ENCODE data around the gene SIK2. TPM values are rescaled to one million over a fixed set of nuclear protein-coding genes. Genes with fewer than 3 reads are reported as not detected.
"Not testable (repeated sequence)": the region's sequence is repeated elsewhere in the genome, so short reads cannot be mapped to it uniquely, and the experiment has no call there.

SIK2 gene
- total RNA-seq, 1 donor from 2014 or later = 9.9 TPM

GRCh38 chr11:111658493-111658892 is 56.2 kb downstream of the SIK2 start:
- H3K36me3 Mint-ChIP-seq (ENCODE audit: low read depth); H3K4me3 Mint-ChIP-seq (ENCODE audit: low read depth); intact Hi-C loops (cut with micrococcal nuclease); H3K4me1 Mint-ChIP-seq (ENCODE audit: low read depth); DNase-seq (ENCODE audit: low spot score); H3K27me3 Mint-ChIP-seq (ENCODE audit: low read depth); H3K27ac Mint-ChIP-seq; H3K9me3 Mint-ChIP-seq: not testable (repeated sequence)

- intact Hi-C loops (cut with micrococcal nuclease) = no loop called here
- Mint-ChIP-seq H3K4me3 (ENCODE audit: low read depth) (no peak overlapping the region), H3K27me3 (ENCODE audit: low read depth) (no peaks in the 10 kb centered on the region), H3K4me1 (ENCODE audit: low read depth) (no peaks in the 10 kb centered on the region), H3K27ac (no peak overlapping the region), H3K9me3 (no peaks in the 10 kb centered on the region), H3K36me3 (ENCODE audit: low read depth) (no peaks in the 10 kb centered on the region)
- DNase-seq (ENCODE audit: low spot score) = no peak
These were observed 57.2 kb downstream of the SIK2 start for GRCh38 chr11:111659201-111660115.

GRCh38 chr11:111660822-111661221 is 58.6 kb downstream of the SIK2 start:
- Mint-ChIP-seq H3K27ac (no peak overlapping the region), H3K4me1 (ENCODE audit: low read depth) (no peaks in the 10 kb centered on the region), H3K27me3 (ENCODE audit: low read depth) (no peaks in the 10 kb centered on the region), H3K4me3 (ENCODE audit: low read depth) (no peak overlapping the region), H3K9me3 (no peaks in the 10 kb centered on the region), H3K36me3 (ENCODE audit: low read depth) (no peaks in the 10 kb centered on the region)
- DNase-seq (ENCODE audit: low spot score) = no peak
- intact Hi-C loops (cut with micrococcal nuclease) = no loop called here

- intact Hi-C loops (cut with micrococcal nuclease) = no loop called here
- DNase-seq (ENCODE audit: low spot score) = no peak
- H3K9me3 Mint-ChIP-seq = no peaks in the 10 kb centered on the region
- no peak overlapping the region for H3K27ac Mint-ChIP-seq
- H3K4me3 Mint-ChIP-seq (ENCODE audit: low read depth) = no peak overlapping the region
- no peaks in the 10 kb centered on the region for H3K27me3 Mint-ChIP-seq (ENCODE audit: low read depth)
- no peaks in the 10 kb centered on the region for H3K36me3 Mint-ChIP-seq (ENCODE audit: low read depth)
- no peaks in the 10 kb centered on the region for H3K4me1 Mint-ChIP-seq (ENCODE audit: low read depth)
These were observed 61.6 kb downstream of the SIK2 start for GRCh38 chr11:111663820-111664219.

GRCh38 chr11:111665777-111666176 is 63.5 kb downstream of the SIK2 start:
- no peak for DNase-seq (ENCODE audit: low spot score)

GRCh38 chr11:111668980-111669379 is 66.7 kb downstream of the SIK2 start:
- peaks cover 5% of the 10 kb centered on the region for H3K4me1 Mint-ChIP-seq (ENCODE audit: low read depth)
- no peak overlapping the region for H3K27ac Mint-ChIP-seq
- no peaks in the 10 kb centered on the region for H3K27me3 Mint-ChIP-seq (ENCODE audit: low read depth)
- intact Hi-C loops (cut with micrococcal nuclease) = no loop called here
- H3K36me3 Mint-ChIP-seq (ENCODE audit: low read depth) = peaks cover 5% of the 10 kb centered on the region
- no peak overlapping the region for H3K4me3 Mint-ChIP-seq (ENCODE audit: low read depth)
- no peak for DNase-seq (ENCODE audit: low spot score)
- H3K9me3 Mint-ChIP-seq = no peaks in the 10 kb centered on the region

More at GRCh38 chr11:111665777-111666176, 63.5 kb downstream of the SIK2 start:
- Mint-ChIP-seq H3K4me1 (ENCODE audit: low read depth) (no peaks in the 10 kb centered on the region), H3K27me3 (ENCODE audit: low read depth) (no peaks in the 10 kb centered on the region), H3K9me3 (no peaks in the 10 kb centered on the region), H3K4me3 (ENCODE audit: low read depth) (no peak overlapping the region), H3K27ac (no peak overlapping the region), H3K36me3 (ENCODE audit: low read depth) (no peaks in the 10 kb centered on the region)
- intact Hi-C loops (cut with micrococcal nuclease) = no loop called here

GRCh38 chr11:111671383-111671782 is 69.1 kb downstream of the SIK2 start:
- Mint-ChIP-seq H3K4me3 (ENCODE audit: low read depth) (no peak overlapping the region), H3K4me1 (ENCODE audit: low read depth) (peaks cover 5% of the 10 kb centered on the region), H3K27me3 (ENCODE audit: low read depth) (no peaks in the 10 kb centered on the region), H3K36me3 (ENCODE audit: low read depth) (peaks cover 8% of the 10 kb centered on the region), H3K9me3 (no peaks in the 10 kb centered on the region), H3K27ac (no peak overlapping the region)
- no peak for DNase-seq (ENCODE audit: low spot score)
- intact Hi-C loops (cut with micrococcal nuclease) = no loop called here

GRCh38 chr11:111672949-111673348 is 70.7 kb downstream of the SIK2 start:
- H3K9me3 Mint-ChIP-seq = no peaks in the 10 kb centered on the region
- peaks cover 8% of the 10 kb centered on the region for H3K36me3 Mint-ChIP-seq (ENCODE audit: low read depth)
- H3K4me3 Mint-ChIP-seq (ENCODE audit: low read depth) = no peak overlapping the region
- H3K27me3 Mint-ChIP-seq (ENCODE audit: low read depth) = no peaks in the 10 kb centered on the region
- intact Hi-C loops (cut with micrococcal nuclease) = no loop called here
- no peak for DNase-seq (ENCODE audit: low spot score)
- H3K4me1 Mint-ChIP-seq (ENCODE audit: low read depth) = peaks cover 5% of the 10 kb centered on the region
- H3K27ac Mint-ChIP-seq = no peak overlapping the region

- no peak overlapping the region for H3K27ac Mint-ChIP-seq
- H3K4me1 Mint-ChIP-seq (ENCODE audit: low read depth) = peaks cover 5% of the 10 kb centered on the region
- H3K27me3 Mint-ChIP-seq (ENCODE audit: low read depth) = no peaks in the 10 kb centered on the region
- H3K36me3 Mint-ChIP-seq (ENCODE audit: low read depth) = peaks cover 8% of the 10 kb centered on the region
- no peak for DNase-seq (ENCODE audit: low spot score)
- H3K4me3 Mint-ChIP-seq (ENCODE audit: low read depth) = no peak overlapping the region
- intact Hi-C loops (cut with micrococcal nuclease) = no loop called here
- H3K9me3 Mint-ChIP-seq = no peaks in the 10 kb centered on the region
These were observed 72.7 kb downstream of the SIK2 start for GRCh38 chr11:111674941-111675340.

GRCh38 chr11:111675891-111676290 is 73.6 kb downstream of the SIK2 start:
- Mint-ChIP-seq H3K4me3 (ENCODE audit: low read depth) (no peak overlapping the region), H3K36me3 (ENCODE audit: low read depth) (peaks cover 8% of the 10 kb centered on the region), H3K4me1 (ENCODE audit: low read depth) (peaks cover 5% of the 10 kb centered on the region), H3K9me3 (no peaks in the 10 kb centered on the region), H3K27ac (no peak overlapping the region), H3K27me3 (ENCODE audit: low read depth) (no peaks in the 10 kb centered on the region)
- DNase-seq (ENCODE audit: low spot score) = no peak
- intact Hi-C loops (cut with micrococcal nuclease) = no loop called here

GRCh38 chr11:111676878-111677585 is 74.8 kb downstream of the SIK2 start:
- Mint-ChIP-seq H3K4me1 (ENCODE audit: low read depth) (peaks cover 5% of the 10 kb centered on the region), H3K27ac (no peak overlapping the region), H3K27me3 (ENCODE audit: low read depth) (no peaks in the 10 kb centered on the region), H3K9me3 (no peaks in the 10 kb centered on the region), H3K4me3 (ENCODE audit: low read depth) (no peak overlapping the region), H3K36me3 (ENCODE audit: low read depth) (peaks cover 8% of the 10 kb centered on the region)
- intact Hi-C loops (cut with micrococcal nuclease) = no loop called here
- no peak for DNase-seq (ENCODE audit: low spot score)

GRCh38 chr11:111680486-111681175 is 78.4 kb downstream of the SIK2 start:
- H3K36me3 Mint-ChIP-seq (ENCODE audit: low read depth) = no peaks in the 10 kb centered on the region
- no peak overlapping the region for H3K4me3 Mint-ChIP-seq (ENCODE audit: low read depth)
- intact Hi-C loops (cut with micrococcal nuclease) = no loop called here
- no peaks in the 10 kb centered on the region for H3K27me3 Mint-ChIP-seq (ENCODE audit: low read depth)
- no peak overlapping the region for H3K27ac Mint-ChIP-seq
- H3K9me3 Mint-ChIP-seq = no peaks in the 10 kb centered on the region
- DNase-seq (ENCODE audit: low spot score) = no peak
- H3K4me1 Mint-ChIP-seq (ENCODE audit: low read depth) = no peaks in the 10 kb centered on the region

GRCh38 chr11:111683806-111684205 is 81.6 kb downstream of the SIK2 start:
- H3K9me3 Mint-ChIP-seq = no peaks in the 10 kb centered on the region
- no peak overlapping the region for H3K27ac Mint-ChIP-seq
- intact Hi-C loops (cut with micrococcal nuclease) = no loop called here
- no peaks in the 10 kb centered on the region for H3K27me3 Mint-ChIP-seq (ENCODE audit: low read depth)
- H3K4me3 Mint-ChIP-seq (ENCODE audit: low read depth) = no peak overlapping the region
- H3K4me1 Mint-ChIP-seq (ENCODE audit: low read depth) = no peaks in the 10 kb centered on the region
- DNase-seq (ENCODE audit: low spot score) = no peak
- peaks cover 8% of the 10 kb centered on the region for H3K36me3 Mint-ChIP-seq (ENCODE audit: low read depth)

All from activated T-helper 2 cell treated with anti-CD3 and anti-CD28 coated beads, Interferon-gamma antibody, Interleukin-2, Interleukin-4, amounts not matched to agents 10 μg/mL and 5 μg/mL and 100 μg/mL, durations not matched to agents 14 hours and 24 hours and 36 hours (primary cell).